Activated CD4-positive, alpha-beta T cell treated with anti-CD3 and anti-CD28 coated beads, Interleukin-2, amount 10 ng/mL, durations not matched to agents 7 days and 5 days (primary cell): Measurements from ENCODE around the gene SLX4IP. TPM values are rescaled to one million over a fixed set of nuclear protein-coding genes. Genes with fewer than 3 reads are reported as not detected.
"Not testable (repeated sequence)": the region's sequence is repeated elsewhere in the genome, so short reads cannot be mapped to it uniquely, and the experiment has no call there.

ENCODE experiments used
- CTCF ChIA-PET: fragments of 350-600 bp; sonication (Branson Sonifier 250); formaldehyde crosslinking; loops from one replicate; lab custom pipeline; 2021; ENCODE audit warnings: antibody characterized with exemption; lab: Charles Lee
- POLR2A ChIA-PET: fragments of 350-600 bp; sonication (Branson Sonifier 250); formaldehyde crosslinking; loops from one replicate; lab custom pipeline; 2021; ENCODE audit warnings: antibody characterized with exemption; lab: Charles Lee
- DNase-seq: peaks from one replicate; pipeline ENCODE4 v3.0.0-alpha.2; 2020
- H3K27ac Mint-ChIP-seq: one replicate; pipeline ENCODE4 v1.8.0; 2021; ENCODE audit warnings: mild to moderate bottlenecking, moderate library complexity, mixed read lengths
- H3K27me3 Mint-ChIP-seq: one replicate; pipeline ENCODE4 v1.8.0; 2021; ENCODE audit warnings: mixed read lengths
- H3K36me3 Mint-ChIP-seq: one replicate; pipeline ENCODE4 v1.8.0; 2021; ENCODE audit warnings: low read depth, mixed read lengths
- H3K4me1 Mint-ChIP-seq: one replicate; pipeline ENCODE4 v1.8.0; 2021; ENCODE audit warnings: mixed read lengths
- H3K4me3 Mint-ChIP-seq: one replicate; pipeline ENCODE4 v1.8.0; 2021; ENCODE audit warnings: mild to moderate bottlenecking, moderate library complexity, mixed read lengths
- H3K9me3 Mint-ChIP-seq: one replicate; pipeline ENCODE4 v1.8.0; 2021; ENCODE audit warnings: mixed read lengths
- total RNA-seq, 2 experiments: library from RNA; stranded (reverse); gene quantifications; one replicate each; pipeline ENCODE4 v1.2.3, GENCODE V29; 2021

SLX4IP gene
- total RNA-seq, 2 experiments from 2014 or later = 9.2 to 9.5 TPM

DNA sequence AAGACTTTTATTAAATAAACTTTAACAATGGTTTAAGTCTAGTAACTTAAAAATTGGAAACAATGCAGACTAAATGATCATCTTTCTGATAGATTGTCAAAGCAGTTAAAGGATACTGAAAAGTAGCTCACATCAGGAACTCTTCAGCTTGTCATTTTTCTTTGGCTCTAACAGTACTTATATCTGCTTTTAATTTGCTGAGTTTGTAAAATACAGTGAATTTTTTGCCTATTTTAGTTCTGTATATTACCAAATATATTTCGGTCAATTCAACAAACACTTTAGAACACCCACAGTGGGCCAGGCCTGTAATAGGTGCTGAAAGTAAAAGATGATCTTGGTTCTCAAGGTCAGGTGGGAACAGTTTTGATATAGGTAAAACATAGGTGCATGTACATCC is 23.4 kb upstream of the SLX4IP start:
- ChIA-PET CTCF (interaction anchor here (1.1 kb wide), 1 partner anchor 21 kb away, joined by 3 read pairs; no protein-coding TSS in a partner anchor), POLR2A (no interaction called here)
- H3K4me3 Mint-ChIP-seq = no peak overlapping the region
- H3K27ac Mint-ChIP-seq = no peak overlapping the region
- H3K9me3 Mint-ChIP-seq = no peaks in the 10 kb centered on the region
- peaks cover 8% of the 10 kb centered on the region for H3K36me3 Mint-ChIP-seq
- DNase-seq = no peak
- no peaks in the 10 kb centered on the region for H3K4me1 Mint-ChIP-seq
- no peaks in the 10 kb centered on the region for H3K27me3 Mint-ChIP-seq

DNA sequence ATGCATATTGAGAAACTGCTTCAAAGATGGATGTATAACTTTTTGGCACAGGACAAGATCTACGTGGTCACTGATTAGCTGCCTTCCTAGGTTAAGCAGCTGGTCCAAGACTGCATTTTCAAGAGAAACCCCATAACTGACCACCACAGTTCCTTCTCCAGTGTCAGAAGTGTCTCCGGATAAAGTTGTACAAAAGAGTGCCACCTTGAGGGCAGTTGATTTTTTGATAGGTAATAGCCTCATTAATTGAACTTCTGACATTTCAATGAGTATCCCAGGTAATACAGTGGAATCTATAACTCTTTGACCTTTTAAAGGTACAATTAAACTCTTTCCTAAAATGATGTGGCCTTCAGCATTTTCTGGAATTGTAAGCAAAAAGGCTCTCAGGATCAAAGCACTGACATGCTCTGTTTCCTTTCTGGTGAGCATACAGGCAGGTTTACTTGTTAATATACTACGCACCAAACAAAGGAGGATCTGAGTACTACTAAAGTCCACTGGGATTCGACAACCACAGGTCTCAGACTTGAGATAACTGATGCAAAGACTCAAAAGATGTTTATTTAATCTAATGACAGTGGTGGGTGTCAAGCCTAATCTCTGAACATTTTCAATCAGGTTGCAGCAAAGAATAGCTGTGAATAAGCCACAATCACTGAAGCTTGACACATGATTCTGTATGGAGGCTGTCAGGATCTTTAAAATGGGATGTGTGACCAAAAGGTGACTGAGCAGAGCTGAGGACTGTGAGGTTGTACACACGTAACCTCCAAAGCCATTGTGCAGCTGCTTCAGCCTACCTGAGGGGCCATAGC is 22.3 kb upstream of the SLX4IP start:
- Mint-ChIP-seq H3K27ac (no peak overlapping the region), H3K4me3 (no peak overlapping the region), H3K9me3 (no peaks in the 10 kb centered on the region), H3K4me1 (peaks cover 2% of the 10 kb centered on the region), H3K27me3 (no peaks in the 10 kb centered on the region), H3K36me3 (peaks cover 11% of the 10 kb centered on the region)
- DNase-seq = no peak
- ChIA-PET POLR2A (no interaction called here), CTCF (no interaction called here)

DNA sequence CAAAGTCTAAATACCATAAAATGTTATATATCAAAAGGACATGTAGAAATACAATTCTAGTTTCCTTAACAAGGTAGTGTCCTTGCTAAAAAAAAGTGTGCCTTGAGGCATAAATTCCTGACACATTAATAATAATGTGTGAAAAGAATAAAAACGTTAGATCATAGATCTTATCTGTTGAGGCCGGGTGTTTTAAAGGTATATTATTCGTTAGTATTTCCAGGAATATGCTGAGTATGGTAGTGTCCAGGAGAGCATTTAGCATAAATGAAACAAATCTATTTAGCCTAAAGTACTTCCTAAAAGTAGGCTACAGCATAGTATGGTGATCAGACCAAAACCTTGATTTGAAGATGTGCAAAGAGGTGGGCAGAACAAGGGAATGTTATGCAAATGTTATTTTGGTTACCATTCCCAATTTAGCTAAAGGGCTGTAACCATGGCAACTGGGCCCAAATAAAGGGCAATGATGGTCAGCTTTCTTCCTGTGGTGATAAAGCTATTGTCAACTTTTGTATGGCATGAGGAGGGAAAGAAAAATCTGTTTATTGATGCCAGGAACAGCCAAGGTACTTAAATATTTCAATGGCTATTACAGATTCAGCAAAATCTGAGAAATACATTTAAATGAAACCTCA is 20.0 kb upstream of the SLX4IP start:
- Mint-ChIP-seq H3K9me3 (no peaks in the 10 kb centered on the region), H3K27me3 (no peaks in the 10 kb centered on the region), H3K36me3 (peaks cover 12% of the 10 kb centered on the region), H3K4me1 (peaks cover 4% of the 10 kb centered on the region), H3K27ac (no peak overlapping the region), H3K4me3 (no peak overlapping the region)
- ChIA-PET CTCF (no interaction called here), POLR2A (no interaction called here)
- no peak for DNase-seq

- H3K27me3 Mint-ChIP-seq, DNase-seq, CTCF ChIA-PET, H3K4me1 Mint-ChIP-seq, POLR2A ChIA-PET, H3K27ac Mint-ChIP-seq, H3K4me3 Mint-ChIP-seq, H3K9me3 Mint-ChIP-seq: not testable (repeated sequence)
- H3K36me3 Mint-ChIP-seq = peaks cover 13% of the 10 kb centered on the region
Observed at GRCh38 chr20:10417218-10417617, 17.9 kb upstream of the SLX4IP start.

- Mint-ChIP-seq H3K27me3 (no peaks in the 10 kb centered on the region), H3K27ac (no peak overlapping the region), H3K4me3 (no peak overlapping the region), H3K36me3 (peaks cover 10% of the 10 kb centered on the region), H3K9me3 (no peaks in the 10 kb centered on the region), H3K4me1 (peaks cover 6% of the 10 kb centered on the region)
- ChIA-PET CTCF (interaction anchor here (1.9 kb wide), 1 partner anchor 14 kb away, joined by 5 read pairs; the partner anchor contains the start of gene MKKS), POLR2A (no interaction called here)
- DNase-seq = no peak
Observed at GRCh38 chr20:10419550-10420133, 15.5 kb upstream of the SLX4IP start.

DNA sequence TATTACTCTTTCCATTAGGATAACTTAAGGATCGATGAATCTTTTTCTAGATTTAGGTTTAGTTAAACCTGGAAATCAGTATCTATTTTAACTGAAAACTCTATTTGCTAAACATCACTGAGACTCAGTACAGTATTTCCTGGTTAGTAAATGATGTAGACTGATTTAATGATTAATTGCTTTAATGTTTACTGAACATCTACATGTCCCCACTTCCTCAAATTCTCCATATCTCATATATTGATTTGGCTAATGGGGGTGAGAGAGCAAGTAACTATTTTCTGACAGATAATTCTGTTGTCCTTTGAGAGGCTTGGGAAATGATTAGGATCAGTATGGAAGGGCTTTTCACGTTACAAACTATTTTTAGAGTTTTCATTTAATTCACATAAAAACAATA is 11.4 kb upstream of the SLX4IP start:
- CTCF ChIA-PET = no interaction called here
- H3K4me3 Mint-ChIP-seq = no peak overlapping the region
- peaks cover 6% of the 10 kb centered on the region for H3K4me1 Mint-ChIP-seq
- H3K36me3 Mint-ChIP-seq = peaks cover 1% of the 10 kb centered on the region
- no peak overlapping the region for H3K27ac Mint-ChIP-seq
- DNase-seq = no peak
- POLR2A ChIA-PET = no interaction called here
- no peaks in the 10 kb centered on the region for H3K27me3 Mint-ChIP-seq
- no peaks in the 10 kb centered on the region for H3K9me3 Mint-ChIP-seq

DNA sequence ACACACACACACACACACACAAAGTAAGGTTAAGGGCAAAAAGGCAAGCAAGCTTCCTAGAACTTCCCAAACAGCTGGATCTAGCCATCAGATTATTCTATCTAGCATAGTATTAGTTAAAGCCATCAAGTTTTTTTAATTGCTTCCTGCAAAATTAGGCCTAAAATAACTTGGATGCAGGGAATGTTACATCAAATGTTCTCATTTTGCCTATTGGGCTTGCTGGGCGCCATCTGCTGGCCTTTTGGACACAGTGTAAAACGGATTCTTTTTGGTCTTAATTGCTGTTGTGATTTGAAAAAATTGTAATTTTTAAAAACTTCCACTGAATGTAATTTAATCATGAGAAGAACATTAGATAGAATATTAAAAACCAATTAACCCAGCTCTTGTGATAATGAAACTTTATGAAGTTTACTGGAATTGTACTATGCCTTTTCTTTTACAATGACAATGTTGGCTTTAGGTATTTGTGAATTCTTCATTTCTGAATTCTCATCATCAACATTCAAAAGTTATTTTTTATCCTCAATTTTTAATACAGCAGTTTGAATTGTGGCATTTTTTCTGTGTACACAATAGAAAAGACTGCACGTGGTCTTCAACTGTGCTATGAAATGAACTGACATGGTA is 7.9 kb upstream of the SLX4IP start:
- peak; percentile 54 for DNase-seq
- ChIA-PET CTCF (interaction anchor here (0.7 to 1.0 kb wide), 3 partner anchors 14 to 1988 kb away, joined by 3 to 4 read pairs (median 3); no protein-coding TSS in a partner anchor), POLR2A (interaction anchor here (0.5 to 0.8 kb wide), 2 partner anchors 10 to 78 kb away, joined by 3 read pairs; no protein-coding TSS in a partner anchor)
- H3K4me1 Mint-ChIP-seq = peaks cover 28% of the 10 kb centered on the region
- H3K9me3 Mint-ChIP-seq = no peaks in the 10 kb centered on the region
- H3K27ac Mint-ChIP-seq = no peak overlapping the region
- peaks cover under 1% of the 10 kb centered on the region for H3K36me3 Mint-ChIP-seq
- no peak overlapping the region for H3K4me3 Mint-ChIP-seq
- H3K27me3 Mint-ChIP-seq = no peaks in the 10 kb centered on the region

DNA sequence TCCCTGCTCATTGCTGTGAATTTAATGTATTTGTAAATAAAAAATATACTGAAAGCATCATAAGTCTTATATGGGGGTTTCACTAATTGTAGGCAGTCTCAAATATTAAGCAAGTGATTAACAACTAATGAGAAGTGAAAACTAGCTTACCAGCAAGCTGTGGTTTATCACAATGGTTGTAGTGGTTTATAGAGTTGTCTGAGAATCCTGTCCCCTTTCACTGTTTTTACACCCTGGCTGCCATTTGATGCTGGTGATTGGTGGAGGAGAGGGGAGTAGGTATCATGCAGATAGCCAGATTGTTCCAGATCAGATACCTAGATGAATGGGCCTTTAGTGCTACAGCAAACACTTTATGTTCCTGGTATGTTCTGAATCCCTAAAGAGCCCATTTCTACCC is 7.1 kb upstream of the SLX4IP start:
- Mint-ChIP-seq H3K4me1 (peaks cover 32% of the 10 kb centered on the region), H3K27ac (no peak overlapping the region), H3K27me3 (no peaks in the 10 kb centered on the region), H3K4me3 (no peak overlapping the region), H3K9me3 (no peaks in the 10 kb centered on the region), H3K36me3 (peaks cover 2% of the 10 kb centered on the region)
- ChIA-PET CTCF (interaction anchor here (0.6 to 1.1 kb wide), 2 partner anchors 17 to 112 kb away, joined by 3 to 5 read pairs; no protein-coding TSS in a partner anchor), POLR2A (no interaction called here)
- DNase-seq = no peak

- Mint-ChIP-seq H3K36me3 (peaks cover 5% of the 10 kb centered on the region), H3K27ac (no peak overlapping the region), H3K27me3 (no peaks in the 10 kb centered on the region), H3K4me3 (no peak overlapping the region), H3K4me1 (peaks cover 37% of the 10 kb centered on the region), H3K9me3 (no peaks in the 10 kb centered on the region)
- DNase-seq = no peak
- POLR2A ChIA-PET = interaction anchor here (0.7 kb wide), 1 partner anchor 95 kb away, joined by 3 read pairs; no protein-coding TSS in a partner anchor
- CTCF ChIA-PET = interaction anchor here (1.7 kb wide), 1 partner anchor 451 kb away, joined by 6 read pairs; no protein-coding TSS in a partner anchor
Observed at GRCh38 chr20:10429443-10429981, 5.6 kb upstream of the SLX4IP start.

DNA sequence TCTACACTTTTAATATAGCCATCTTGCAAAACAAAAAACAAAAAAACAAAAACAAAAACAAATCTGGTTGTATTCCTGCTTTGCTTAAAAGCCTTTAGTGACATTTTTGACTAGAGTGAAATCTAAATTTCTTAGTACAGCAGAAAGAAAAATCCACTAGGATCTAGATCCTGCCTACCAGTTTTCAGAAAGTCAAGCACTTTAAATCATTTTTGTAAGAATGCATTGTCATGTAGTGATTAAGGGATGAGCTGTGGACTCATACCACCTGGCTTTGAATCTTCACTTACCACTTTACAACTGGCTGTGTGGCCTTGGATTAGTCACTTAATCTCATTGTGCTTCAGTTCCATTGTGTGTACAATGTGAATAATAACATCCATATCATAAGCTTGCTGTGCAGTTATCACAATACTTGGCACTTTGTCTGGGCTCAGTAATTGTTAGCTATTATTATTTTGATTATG is 5.1 kb upstream of the SLX4IP start:
- ChIA-PET POLR2A (interaction anchor here (0.7 kb wide), 1 partner anchor 94 kb away, joined by 3 read pairs; no protein-coding TSS in a partner anchor), CTCF (interaction anchor here (1.7 kb wide), 1 partner anchor 452 kb away, joined by 6 read pairs; no protein-coding TSS in a partner anchor)
- Mint-ChIP-seq H3K9me3 (no peaks in the 10 kb centered on the region), H3K36me3 (peaks cover 5% of the 10 kb centered on the region), H3K4me1 (peaks cover 37% of the 10 kb centered on the region), H3K27me3 (no peaks in the 10 kb centered on the region), H3K27ac (no peak overlapping the region), H3K4me3 (no peak overlapping the region)
- DNase-seq = no peak

- Mint-ChIP-seq H3K4me3 (no peak overlapping the region), H3K36me3 (peaks cover 7% of the 10 kb centered on the region), H3K27ac (no peak overlapping the region), H3K27me3 (no peaks in the 10 kb centered on the region), H3K9me3 (no peaks in the 10 kb centered on the region), H3K4me1 (peaks cover 43% of the 10 kb centered on the region)
- no peak for DNase-seq
- POLR2A ChIA-PET = no interaction called here
- CTCF ChIA-PET = interaction anchor here (1.7 kb wide), 1 partner anchor 453 kb away, joined by 6 read pairs; no protein-coding TSS in a partner anchor
Observed at GRCh38 chr20:10430704-10431103, 4.4 kb upstream of the SLX4IP start.

DNA sequence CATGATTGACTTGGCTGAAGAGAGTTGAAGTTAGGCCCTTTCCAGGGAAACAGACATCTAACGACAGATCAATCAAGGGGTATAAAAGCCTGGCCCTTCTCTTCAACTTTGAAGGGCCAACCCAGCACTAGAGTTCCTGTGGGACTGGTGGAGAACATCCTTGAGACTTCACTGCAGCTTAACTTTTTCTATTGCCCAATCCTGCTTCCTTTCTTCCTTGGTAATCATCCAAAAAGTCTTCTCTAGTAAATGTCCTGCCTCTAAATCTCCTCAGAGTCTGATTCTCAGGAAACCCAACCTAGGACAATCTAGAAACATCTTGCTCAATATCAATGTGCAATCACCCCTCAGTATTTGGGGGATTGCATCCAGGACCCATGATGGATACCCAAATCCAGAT is 3.0 kb upstream of the SLX4IP start:
- CTCF ChIA-PET = no interaction called here
- Mint-ChIP-seq H3K36me3 (peaks cover 9% of the 10 kb centered on the region), H3K27ac (no peak overlapping the region), H3K4me1 (peaks cover 56% of the 10 kb centered on the region), H3K27me3 (no peaks in the 10 kb centered on the region), H3K4me3 (peak overlapping the region; percentile 22), H3K9me3 (no peaks in the 10 kb centered on the region)
- POLR2A ChIA-PET = no interaction called here
- DNase-seq = no peak
